Stimulated activated CD4-positive, alpha-beta T cell treated with anti-CD3 and anti-CD28 coated beads, Interleukin-12 subunit alpha, Interleukin-12 subunit beta, amount 100 ng/mL, for 48 hours (primary cell): ENCODE results near the gene TMEM218.
"Not testable (repeated sequence)": the region's sequence is repeated elsewhere in the genome, so short reads cannot be mapped to it uniquely, and the experiment has no call there.

ENCODE experiments used
- DNase-seq, 3 donors: peaks; one replicate each; pipeline ENCODE4 v3.0.0-alpha.2; 2020; ENCODE audit warnings: low read depth in 2 of 3, low spot score in 1 of 3

Gene TMEM218

DNA sequence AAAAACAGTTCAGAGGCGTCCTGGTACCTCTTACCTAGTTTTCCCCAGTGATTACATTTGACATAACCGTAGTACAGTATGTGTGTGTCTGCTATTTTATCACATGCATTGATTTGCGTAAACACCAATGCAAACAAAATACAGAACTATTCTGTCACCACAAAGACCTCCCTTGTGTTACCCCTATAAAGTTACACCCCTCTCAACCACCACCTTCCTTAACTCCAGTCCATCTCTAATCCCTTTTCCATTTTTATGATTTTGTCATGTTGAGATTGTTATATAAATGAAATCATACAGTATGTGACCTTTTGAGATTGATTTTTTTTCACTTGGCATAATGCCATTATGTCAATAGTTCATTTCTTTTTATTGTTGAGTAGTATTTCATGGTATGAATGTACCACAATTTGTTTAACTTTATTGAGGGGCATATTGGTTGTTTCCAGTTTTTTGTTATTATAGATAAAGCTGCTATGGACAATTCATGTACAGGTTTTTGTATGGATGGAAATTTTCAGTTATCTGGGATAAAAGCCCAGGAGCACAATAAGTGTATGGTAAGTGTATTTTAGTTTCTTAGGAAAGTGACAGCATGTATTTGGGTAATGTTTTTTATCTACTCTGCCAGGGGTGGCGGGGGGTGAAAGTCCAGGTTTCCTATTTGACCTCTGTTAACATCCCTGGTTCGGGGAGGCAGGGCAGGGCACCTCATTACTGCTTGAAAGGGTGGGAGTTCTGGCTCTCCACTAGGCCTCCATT lies 54.3 kb downstream of the TMEM218 start:
- no peak for DNase-seq

DNA sequence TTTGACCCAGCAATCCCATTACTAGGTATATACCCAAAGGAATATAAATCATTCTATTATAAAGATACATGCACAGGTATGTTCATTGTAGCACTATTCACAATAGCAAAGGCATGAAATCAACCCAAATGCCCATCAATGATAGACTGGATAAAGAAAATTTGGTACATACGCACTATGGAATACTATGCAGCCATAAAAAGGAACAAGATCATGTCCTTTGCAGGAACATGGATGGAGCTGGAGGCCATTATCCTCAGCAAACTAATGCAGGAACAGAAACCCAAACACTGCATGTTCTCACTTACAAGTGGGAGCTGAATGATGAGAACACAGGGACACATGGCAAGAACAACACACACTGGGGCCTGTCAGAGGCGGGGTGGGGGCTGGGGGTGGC lies 55.3 kb downstream of the TMEM218 start:
- not testable (repeated sequence) for DNase-seq

DNA sequence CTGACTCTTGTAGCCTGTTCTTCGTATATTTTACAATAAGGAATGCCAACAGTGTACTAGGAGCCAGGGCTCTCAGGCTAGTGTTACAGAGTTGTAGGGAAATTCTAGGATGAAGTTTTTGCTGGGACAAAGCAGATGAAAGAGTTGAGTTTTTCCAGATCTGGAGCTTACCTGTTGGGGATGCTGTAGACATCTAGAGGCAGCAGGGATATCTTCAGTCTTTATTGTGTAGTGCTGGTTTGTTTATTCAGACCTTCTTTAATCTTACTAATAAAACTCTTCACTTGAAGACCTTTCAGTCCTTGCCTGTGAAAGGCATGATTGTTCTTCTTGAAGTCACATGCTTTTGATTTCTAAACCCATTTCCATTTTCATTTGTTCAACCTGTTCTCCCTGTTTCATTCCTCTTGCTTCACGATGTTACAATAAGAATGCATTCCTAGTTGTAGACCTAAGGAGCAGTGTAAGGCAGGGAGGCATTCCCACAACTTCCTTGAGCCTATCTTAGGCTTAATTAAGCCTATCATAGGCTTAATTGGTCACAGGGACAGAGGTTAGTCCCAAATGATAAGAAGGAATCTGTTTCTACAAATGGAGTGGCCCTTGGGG lies 56.2 kb downstream of the TMEM218 start:
- DNase-seq, result no peak

DNA sequence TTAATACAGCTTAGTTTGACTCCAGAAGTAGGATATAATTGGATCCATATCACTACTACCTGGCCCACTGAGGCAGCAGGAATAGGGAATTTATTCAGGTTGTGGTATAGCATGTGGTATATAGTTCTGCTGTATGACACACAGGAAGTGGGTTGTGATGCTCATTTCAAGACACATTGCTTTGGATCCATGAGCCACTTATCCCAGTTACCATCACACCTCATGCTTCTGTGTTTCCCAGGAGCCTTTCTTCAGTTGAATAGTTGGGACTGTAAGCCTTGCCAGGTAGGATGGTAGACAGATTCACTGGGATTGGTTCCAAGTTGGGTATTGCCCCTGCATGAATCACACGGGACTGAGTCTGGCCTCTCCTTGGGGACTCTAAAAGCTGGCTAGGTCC lies 58.3 kb downstream of the TMEM218 start:
- no peak for DNase-seq

DNA sequence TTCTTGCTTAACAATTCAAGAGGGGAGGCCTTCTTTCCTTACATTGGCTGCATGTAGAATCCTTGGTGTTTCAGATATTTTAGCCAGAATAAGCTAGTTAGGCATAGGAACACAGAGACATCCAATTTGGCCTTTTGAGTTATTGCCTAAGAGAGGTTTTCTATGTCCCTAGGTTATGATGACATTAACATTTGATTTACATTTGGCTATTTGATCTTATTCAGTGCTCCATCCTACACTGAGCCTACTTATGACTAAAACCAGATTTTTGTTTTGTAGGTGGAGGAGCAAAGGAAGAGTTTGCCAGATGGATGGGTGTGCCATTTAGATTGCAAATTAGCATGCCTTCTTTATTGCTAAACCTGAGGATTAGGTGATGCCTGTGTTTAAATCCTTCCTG lies 59.4 kb downstream of the TMEM218 start:
- DNase-seq, result no peak

DNA sequence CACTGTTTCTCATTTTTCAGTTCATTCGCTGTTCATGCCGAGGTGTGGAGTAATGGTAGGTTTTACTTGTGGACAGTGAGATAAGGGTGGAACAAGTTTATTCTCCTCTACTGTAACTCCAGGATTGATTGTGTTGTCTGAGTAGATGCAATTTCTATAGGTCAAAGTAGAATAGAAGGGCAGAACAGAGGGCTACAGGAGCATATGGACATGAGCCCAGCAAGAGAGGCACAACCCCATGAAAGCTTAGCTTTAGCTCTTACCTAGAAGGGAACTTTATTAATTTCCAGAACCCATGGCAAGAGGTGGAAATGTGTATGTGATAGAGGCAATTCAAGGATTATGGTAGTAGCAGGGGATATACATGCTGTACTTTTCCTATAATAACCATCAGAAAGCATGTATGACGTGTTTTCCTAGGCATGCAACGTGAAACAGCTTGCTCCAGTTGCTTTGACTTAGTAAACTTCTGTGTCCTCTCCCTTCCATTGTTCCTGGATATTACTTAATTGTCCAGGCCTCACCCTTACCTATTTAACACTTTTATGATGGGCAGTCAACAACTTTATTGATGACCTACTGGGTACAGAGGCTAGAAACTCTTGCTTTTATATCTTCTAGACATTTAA lies 62.1 kb downstream of the TMEM218 start:
- DNase-seq, result no peak
